ENCODE measurements around the gene SERPING1.
A peak's percentile ranks its signal among the peaks of the same experiment; 100 is the strongest.

The SERPING1 gene

DNA sequence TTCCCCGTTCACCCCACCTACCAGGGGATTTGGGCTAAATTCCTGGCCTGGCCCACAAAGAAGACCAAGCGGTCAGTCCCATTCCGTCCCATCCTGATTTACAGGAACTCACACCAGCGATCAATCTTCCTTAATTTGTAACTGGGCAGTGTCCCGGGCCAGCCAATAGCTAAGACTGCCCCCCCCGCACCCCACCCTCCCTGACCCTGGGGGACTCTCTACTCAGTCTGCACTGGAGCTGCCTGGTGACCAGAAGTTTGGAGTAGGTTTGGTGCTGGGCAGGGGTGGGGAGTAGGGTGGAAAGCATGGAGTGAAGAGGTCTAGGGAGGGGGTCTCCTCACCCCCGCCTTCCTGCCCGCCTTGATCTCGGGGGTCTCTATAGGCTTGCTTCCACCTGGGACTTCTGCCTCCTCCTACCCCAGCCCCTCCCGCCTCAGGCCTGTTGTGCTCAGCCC, at the start of gene SERPING1:
TSS of gene SERPING1 (plus strand) at position 225 of the 455 bp plus-strand sequence. CDS start 586 bp downstream, outside the sequence.
- no peak for DNase-seq (ENCODE audit: low read depth)
- TF ChIP-seq, protein P1, sequence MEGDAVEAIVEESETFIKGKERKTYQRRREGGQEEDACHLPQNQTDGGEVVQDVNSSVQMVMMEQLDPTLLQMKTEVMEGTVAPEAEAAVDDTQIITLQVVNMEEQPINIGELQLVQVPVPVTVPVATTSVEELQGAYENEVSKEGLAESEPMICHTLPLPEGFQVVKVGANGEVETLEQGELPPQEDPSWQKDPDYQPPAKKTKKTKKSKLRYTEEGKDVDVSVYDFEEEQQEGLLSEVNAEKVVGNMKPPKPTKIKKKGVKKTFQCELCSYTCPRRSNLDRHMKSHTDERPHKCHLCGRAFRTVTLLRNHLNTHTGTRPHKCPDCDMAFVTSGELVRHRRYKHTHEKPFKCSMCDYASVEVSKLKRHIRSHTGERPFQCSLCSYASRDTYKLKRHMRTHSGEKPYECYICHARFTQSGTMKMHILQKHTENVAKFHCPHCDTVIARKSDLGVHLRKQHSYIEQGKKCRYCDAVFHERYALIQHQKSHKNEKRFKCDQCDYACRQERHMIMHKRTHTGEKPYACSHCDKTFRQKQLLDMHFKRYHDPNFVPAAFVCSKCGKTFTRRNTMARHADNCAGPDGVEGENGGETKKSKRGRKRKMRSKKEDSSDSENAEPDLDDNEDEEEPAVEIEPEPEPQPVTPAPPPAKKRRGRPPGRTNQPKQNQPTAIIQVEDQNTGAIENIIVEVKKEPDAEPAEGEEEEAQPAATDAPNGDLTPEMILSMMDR (conservative IDR thresholded peaks at IDR 0.05; ENCODE audit: low read depth, low read length) = no peak
- H3K4me3 ChIP-seq (ENCODE audit: low read length) = peak within 1 kb of the TSS; percentile 37

DNA sequence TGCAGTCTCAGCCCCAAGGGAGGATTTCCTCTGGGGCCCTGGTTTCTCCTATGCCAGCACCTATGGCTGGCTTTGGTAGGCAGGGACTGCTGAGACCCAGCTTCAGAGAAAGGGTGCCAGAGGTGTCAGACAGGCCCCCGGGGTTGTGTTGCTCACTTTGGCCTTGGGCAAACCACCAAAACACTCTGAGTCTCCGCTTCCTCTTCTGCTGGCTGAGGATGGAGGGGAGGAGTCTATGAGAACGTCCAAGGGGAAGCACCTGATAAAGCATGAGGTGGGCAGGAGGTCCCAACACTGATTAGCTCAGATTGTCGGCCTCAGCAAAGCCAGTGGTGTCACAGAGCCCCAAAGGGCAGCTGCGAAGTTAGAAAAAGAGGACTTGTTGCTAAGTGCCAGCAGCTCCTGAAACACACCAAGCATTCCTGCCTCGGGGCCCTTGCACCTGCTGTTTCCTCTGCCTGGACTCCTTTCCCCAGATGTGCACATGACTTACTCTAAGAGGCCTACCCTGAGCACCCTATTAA, 49.6 kb upstream of the SERPING1 start:
- H3K4me3 ChIP-seq (ENCODE audit: low read length) = no peak overlapping the region
- TF ChIP-seq, protein P1 (conservative IDR thresholded peaks at IDR 0.05; ENCODE audit: low read depth, low read length) = no peak
- no peak for DNase-seq (ENCODE audit: low read depth)

- no peak overlapping the region for H3K4me3 ChIP-seq (ENCODE audit: low read length)
- DNase-seq (ENCODE audit: low read depth) = no peak
- TF ChIP-seq, protein P1 (conservative IDR thresholded peaks at IDR 0.05; ENCODE audit: low read depth, low read length) = no peak
Observed at GRCh38 chr11:57549983-57550382, 47.5 kb upstream of the SERPING1 start.

DNA sequence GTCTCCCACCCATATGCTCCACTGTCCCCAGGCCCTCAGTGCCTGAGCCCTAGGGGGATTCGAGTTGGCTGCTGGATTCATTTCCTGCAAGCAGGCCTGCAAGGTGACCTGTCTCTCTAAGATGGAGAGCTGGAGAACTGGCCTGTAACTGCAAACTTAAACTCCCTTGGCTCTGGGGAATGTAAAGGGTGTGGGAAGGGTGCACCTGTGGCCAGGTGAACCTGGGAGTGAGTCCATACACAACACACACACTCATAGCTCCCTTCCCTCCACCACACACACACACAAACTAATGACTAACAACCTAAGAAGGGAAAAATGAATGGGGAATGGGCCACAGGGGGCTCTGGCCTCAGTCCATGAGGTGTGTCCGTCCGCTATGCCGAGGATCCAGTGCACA, 45.5 kb upstream of the SERPING1 start:
- DNase-seq (ENCODE audit: low read depth) = no peak

GRCh38 chr11:57552479-57552878, 45.0 kb upstream of the SERPING1 start:
- no peak for DNase-seq (ENCODE audit: low read depth)
- no peak overlapping the region for H3K4me3 ChIP-seq (ENCODE audit: low read length)
- TF ChIP-seq, protein P1 (conservative IDR thresholded peaks at IDR 0.05; ENCODE audit: low read depth, low read length) = no peak

More for the DNA sequence above, 45.5 kb upstream of the SERPING1 start:
- TF ChIP-seq, protein P1 (conservative IDR thresholded peaks at IDR 0.05; ENCODE audit: low read depth, low read length) = no peak
- H3K4me3 ChIP-seq (ENCODE audit: low read length) = no peak overlapping the region

GRCh38 chr11:57555393-57555792, 42.1 kb upstream of the SERPING1 start:
- H3K4me3 ChIP-seq (ENCODE audit: low read length) = no peak overlapping the region
- TF ChIP-seq, protein P1 (conservative IDR thresholded peaks at IDR 0.05; ENCODE audit: low read depth, low read length) = no peak
- DNase-seq (ENCODE audit: low read depth) = no peak

GRCh38 chr11:57556041-57556440, 41.4 kb upstream of the SERPING1 start:
- TF ChIP-seq, protein P1 (conservative IDR thresholded peaks at IDR 0.05; ENCODE audit: low read depth, low read length) = no peak
- no peak overlapping the region for H3K4me3 ChIP-seq (ENCODE audit: low read length)
- DNase-seq (ENCODE audit: low read depth) = no peak

Measured in retinal pigment epithelial cell (primary cell).